MM.1S (cell line): Measurements from ENCODE around the gene STXBP1.

Experiments used
- CTCF ChIP-seq: fragments of 300-600 bp; sonication (generic); IDR thresholded peaks from 2 replicates; pipeline ENCODE4 v1.5.1; 2016; ENCODE audit warnings: antibody characterized with exemption, low read length, mixed read lengths
- EZH2 ChIP-seq: fragments of 300-600 bp; sonication (generic); optimal IDR thresholded peaks from 2 replicates; pipeline ENCODE3; 2017; ENCODE audit warnings: low read depth, mild to moderate bottlenecking, antibody characterized with exemption, low read length, mixed read lengths

- TF ChIP-seq CTCF (no peak), EZH2 (no peak)
These were observed 93.7 kb downstream of the STXBP1 start for GRCh38 chr9:127705577-127706379.
